Activated CD4-positive, alpha-beta T cell treated with anti-CD3 and anti-CD28 coated beads, Interleukin-2, amount 50 U/mL, for 48 hours (primary cell): ENCODE data around the gene LILRB5.
"Not testable (repeated sequence)": the region's sequence is repeated elsewhere in the genome, so short reads cannot be mapped to it uniquely, and the experiment has no call there.

Experiments used
- DNase-seq, 2 experiments: peaks; one replicate each; pipeline ENCODE4 v3.0.0-alpha.2; 2020

The LILRB5 gene

DNA sequence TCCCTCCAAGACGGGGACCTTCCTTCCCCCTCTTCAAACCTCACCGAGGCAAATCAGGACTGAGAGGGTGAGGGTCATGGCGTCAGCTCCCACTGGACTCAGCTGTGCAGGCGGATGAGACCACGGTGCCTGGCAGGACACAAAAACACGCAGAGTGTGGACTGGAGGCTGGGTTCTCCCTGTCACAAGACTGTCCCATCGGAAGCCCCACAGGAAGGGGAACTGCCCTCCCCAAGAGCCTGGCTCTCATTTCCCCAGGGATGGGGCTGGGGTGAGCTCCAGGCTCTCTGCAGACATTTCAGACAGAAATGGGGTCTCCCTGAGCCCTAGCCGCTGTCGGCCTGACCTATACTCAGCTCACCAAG, at the start of gene LILRB5:
LILRB5 (minus strand) TSS at position 158 of the 365 bp plus-strand sequence; CDS start at position 78, 80 bp downstream.
- DNase-seq = no peak

DNA sequence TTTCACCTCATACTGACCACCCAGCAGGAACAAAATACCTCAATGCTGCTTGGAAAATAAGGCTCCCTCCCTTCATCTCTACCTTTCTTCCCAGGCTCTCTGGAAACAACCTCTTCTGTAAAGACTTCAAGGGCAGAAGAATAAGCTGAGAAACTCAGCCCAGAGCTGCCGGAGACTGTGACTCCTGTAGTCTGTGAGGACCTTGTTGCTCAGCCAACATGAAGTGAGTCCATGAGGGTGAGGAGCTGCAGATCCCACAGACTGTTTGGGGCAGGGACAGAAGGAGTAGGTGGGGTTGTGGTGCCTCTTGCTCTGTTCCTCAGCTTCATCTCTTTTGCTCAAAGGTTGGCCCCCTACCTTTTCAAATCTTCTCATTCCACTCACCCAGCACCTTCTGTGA, 48.1 kb upstream of the LILRB5 start:
- DNase-seq = no peak

DNA sequence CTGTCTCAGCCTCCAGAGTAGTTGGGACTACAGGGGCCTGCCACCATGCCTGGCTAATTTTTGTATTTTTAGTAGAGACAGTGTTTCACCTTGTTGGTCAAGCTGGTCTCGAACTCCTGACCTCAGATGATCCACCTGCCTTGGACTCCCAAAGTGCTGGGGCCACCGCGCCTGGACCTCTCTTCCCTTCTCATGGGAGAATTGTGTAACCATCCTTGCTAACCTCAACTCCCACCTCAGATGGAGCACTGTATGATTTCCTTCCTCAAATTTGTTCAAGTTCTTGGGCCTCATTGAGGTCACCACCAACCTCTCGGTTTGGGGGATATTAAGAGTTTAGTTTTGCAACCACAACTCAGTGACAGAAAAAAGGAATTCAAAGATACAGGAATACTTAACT, 45.2 kb upstream of the LILRB5 start:
- no peak for DNase-seq

DNA sequence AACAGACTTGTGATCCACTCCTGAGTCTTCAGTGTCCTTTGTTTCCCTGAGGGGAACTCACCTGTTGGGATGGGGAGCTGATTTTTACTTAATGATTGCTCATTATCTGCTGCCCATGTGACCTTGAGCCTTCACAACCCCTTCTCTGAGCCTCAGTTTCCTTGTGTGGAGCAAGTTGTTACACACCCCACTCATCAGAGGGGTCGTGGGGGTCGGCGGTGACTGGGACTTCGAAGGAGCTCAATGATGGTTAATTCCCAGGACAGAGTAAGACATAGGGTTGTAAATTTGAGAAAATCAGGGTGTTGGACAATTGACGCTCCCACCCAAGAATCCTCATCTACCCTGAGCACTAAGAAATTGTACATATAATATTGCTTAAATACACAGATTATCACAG, 42.4 kb upstream of the LILRB5 start:
- DNase-seq = no peak

DNA sequence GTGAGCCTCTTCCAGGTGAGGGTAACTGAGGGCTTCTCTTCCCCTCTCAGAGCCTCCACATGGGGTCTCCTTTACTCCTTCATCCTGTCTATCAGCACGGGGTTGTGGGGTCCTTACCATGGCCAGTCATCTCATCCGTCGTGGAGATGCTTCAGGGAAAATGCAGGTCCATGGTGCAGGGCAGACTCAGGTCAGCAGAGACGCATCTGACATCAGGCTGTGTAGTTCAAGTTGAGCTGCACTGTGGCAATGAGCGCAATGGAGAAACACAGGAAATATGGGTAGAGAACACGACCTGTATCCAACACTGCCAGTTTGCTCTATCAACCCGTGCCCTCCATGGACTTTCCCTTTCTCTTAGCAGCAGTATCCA, 42.0 kb upstream of the LILRB5 start:
- no peak for DNase-seq

DNA sequence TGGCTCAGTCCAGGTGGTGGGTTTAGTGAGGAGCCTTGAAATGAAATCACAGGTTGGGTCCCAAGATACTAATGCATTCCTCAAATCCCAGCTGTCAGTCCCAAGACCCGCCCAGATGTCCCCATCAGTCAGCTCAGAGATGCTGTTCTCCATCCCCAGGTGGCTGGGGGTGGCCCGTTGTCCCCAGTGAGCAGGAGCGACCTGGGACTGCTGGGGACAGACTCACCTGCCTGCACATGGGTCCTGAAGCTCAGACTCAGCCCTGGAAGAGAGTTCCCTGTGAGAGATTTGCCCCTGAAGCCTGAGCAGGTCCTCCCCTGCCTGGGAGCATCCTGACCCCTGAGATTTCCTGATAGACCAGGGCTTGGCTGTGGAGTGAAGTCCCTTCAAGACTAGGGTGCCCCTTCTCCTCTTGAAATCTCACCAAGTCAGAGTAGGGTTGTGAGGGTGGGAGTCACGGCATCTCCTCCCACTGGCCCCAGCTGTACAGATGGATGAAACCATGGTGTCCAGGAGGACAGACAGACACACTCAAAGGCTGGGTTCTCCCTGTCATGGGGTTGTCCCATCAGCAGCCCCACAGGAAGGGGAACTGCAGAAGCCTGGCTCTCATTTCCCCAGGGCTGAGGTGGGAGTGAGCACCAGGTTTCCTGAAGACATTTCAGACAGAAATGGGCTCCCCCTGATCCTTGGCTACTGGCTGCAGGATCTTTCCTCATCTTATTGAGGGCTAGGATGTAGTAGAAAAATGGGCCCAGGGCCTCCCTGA, 41.5 kb upstream of the LILRB5 start:
- DNase-seq = no peak

DNA sequence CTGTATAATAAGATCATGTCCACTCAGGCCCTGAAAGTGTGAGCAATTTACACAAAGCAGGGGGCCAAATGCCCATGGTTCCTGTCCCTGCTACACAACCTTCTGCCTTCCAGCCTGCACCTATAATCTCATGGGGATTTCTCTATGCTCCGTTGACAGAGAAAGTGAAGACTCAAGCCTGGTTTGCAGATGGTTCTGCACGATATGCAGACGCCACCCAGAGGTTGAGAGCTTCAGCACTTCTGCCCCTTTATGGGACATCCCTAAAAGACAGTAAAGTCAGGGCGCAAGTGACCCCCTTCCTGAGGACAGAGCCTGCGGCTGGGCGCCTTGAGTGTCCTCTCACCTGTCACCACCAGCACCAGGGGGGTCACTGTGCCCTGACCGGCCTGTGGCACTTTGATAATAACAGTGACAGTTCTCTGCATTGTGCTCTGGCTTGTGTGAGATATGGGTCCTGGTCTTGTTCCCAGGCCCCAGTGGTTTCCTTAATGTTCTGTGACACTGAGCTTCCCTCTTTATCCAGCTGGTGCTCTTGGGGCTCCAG, 40.8 kb upstream of the LILRB5 start:
- no peak for DNase-seq

DNA sequence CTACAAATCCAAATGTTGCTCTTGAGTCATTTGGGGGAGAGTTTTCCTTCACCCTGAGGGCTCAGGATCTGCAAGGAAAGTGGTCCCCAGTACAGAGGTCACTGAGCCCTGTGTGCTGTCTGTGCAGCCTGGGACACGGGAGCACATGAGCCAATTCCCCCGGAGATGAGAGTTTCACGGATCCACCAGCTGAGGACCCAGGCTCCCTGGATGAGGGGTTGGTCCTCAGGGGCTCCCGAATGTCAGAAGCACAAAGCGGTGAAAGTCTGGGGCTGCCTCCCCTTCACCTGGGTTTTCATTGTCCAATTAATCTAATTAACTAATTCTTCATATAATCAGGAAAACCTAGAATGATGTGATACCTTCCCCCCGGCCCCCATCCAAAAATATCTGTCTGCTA, 37.5 kb upstream of the LILRB5 start:
- no peak for DNase-seq

DNA sequence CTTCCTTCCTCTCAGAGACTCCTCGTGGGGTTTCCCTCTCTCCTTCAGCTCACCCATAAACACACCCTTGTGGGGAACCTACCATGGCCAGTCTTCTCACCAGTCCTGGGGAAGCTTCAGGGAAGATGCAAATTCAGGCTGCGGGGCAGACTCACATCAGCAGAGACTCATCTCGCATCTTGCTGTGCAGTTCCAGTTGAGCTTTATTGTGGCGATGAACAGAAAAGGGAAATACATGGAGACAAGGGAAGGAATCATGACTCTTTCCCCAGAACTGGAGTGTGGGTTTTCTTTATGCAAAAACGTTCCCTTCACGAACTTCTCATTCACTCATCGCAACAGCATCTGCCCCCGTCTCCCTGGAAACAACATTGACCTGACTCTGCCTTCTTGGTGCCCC, 32.1 kb upstream of the LILRB5 start:
- not testable (repeated sequence) for DNase-seq

DNA sequence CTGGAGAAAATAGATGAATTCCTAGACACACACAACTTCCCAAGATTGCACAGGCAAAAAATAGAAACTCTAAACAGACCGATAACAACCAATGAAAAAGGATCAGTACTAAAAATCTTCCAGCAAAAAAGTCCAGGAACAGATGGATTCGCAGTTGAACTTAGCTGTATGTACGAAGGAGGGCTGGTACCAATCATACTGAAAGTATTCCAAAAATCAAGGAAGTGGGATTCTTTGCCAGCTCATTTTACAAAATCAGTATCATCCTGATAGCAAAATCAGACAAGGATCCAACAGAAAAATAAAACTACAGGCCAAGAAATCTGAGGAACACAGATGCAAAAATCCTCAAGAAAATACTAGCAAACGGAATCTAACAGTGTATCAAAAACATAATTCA, 30.4 kb upstream of the LILRB5 start:
- DNase-seq = no peak

DNA sequence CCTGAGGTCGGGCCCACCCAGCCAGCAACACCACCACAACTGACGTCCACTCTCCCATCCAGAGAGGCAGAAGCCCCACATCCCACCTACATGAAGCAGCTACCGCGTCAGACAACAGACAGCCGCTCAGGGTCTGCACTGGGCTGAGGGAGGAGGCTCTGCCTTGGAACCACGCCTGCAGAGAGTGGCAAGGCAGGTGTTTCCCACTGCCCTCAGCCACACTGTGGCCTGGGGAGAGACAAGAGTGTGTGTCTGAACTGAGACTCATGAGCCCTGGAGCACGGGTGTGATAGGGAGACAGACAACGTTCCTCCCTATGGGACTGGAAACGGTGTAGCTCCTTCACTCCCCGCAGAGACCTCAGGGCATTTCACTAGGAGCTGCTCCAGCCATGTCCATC, 29.2 kb upstream of the LILRB5 start:
- DNase-seq = not testable (repeated sequence)

DNA sequence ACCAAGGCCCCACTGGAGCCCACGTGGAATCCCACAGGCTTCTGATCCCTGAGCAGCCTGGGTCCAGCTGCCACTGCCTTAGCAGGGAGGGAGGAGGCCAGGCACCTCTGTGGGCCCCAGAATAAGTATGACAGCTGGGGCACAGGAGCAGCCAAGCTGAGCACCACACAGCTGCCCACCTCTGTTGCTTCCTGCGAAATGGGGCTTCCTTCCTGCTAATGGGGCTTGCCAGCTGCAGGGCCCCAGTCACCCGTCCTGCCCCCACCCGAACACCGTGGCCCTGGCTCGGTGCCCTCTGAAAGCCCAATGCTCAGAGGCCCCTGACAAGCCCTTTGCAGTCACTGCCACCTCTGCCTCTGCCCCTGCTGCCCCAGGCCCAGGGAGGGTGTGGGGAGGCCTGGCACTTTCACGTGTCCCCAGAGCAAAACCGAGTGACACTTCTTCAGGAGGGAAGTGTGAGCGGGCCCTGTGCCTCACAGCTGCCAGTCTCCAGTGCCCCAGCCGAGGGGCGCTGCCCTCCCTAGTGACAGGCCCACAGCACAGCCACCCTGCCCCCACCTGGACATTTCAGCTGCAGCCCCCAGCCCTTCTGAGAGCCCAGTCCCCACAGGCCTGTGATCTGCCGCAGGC, 28.5 kb upstream of the LILRB5 start:
- DNase-seq = not testable (repeated sequence)

DNA sequence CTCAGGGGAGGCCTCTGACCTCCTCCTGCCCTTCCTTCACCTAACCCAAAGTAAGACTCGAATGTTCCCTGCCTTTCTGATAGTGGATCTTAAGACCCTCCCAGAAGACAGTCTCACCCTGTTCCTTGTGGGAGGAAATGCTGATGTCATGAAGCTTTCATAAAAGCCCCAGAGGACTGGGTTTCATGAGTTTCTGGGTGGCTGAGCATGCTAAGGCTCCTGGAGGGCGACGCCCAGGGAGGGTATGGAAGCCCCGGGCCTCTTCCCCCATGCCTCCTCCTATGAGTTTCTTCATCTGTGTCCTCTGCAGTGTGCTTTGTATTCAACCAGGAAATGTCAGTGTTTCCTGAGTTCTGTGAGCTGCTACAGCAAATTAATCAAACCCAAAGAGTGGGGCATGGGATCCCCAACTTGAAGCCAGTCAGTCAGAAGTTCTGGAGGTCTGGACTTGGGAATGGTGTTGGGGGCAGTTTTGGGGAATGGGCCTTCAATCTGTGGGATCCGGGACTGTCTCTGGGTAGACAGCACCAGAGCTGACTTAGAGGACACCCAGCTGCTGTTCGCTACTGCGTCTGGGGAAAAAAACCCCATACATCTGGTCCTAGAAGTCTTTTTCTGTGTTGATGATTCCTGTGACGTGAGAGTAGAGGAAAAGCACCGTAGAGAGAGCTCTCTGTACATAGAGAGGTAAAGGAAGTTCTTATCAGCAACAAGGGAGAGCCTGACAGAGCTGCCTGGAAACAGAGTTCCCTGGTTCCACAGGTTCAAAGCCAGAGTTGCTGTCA, 25.8 kb upstream of the LILRB5 start:
- no peak for DNase-seq

DNA sequence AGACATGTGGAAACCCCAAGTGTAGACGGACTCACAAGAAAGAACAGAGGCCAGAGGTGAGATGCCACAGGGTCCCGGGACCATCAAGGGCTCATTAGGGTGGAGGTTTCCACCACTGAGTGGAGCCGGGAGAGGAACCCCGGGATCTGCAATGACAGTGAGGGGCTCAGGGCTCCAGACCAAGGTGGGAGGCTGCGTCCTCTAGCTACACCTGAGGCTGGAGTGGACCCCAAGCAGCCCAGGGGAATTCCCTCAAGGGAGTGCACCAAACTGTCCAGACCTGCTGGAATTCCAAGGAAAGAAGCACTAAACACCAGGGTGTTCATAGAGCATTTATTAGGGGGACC, 24.6 kb upstream of the LILRB5 start:
- not testable (repeated sequence) for DNase-seq

DNA sequence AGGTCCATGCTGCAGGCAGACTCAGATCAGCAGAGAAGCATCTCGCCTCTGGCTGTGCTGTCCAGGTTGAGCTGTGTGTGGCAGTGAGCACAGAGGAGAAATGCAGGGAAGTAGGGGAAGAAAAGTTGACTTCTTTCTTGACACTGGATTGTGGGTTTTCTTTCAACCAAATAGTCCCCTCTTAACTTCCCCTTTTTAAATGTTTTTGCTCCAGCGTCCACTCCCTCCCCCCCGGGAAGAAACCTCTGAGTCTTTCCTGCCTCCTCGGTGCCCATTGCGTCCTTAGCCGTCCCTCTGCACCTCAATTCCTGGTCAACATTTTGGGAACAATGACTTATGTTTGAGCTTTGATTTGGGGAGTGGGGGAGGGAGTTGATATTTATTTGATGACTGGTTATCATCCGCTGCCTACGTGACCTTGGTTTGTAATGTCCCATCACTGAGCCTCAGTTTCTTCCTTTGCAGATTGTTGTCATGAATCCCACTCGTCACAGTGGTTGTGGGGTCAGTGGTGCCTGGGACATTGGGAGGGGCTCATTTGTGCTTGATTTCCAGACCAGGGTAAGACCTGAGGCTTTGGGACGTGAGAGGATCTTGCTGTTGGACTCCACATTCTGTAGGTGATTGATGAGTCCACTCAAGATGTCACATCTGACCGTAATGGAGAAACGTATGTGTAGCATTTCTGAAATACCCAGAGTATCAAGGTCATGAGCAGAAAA, 24.1 kb upstream of the LILRB5 start, which contains the start of gene LILRB2:
LILRB2 (minus strand) TSS at position 104 of the 722 bp plus-strand sequence. CDS start 614 bp downstream, outside the sequence.
- DNase-seq = no peak

DNA sequence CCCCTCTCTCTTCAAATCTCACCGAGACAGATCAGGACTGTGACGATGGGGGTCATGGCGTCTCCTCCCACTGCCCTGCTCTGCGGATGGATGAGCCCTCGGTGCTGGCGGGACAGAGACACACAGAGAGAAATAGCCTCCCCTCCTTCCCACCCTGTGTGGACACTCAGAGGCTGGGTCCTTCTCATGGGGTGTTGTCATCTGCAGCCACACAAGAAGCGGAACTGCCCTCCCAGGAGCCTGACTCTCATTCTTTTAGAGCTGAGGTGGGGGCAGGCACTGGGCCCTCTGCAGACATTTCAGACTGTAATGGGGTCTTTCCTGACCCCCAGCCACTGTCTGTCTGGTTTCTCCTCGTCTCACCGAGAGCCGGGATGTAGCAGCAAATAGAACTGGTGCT, 23.4 kb upstream of the LILRB5 start:
- DNase-seq = not testable (repeated sequence)

DNA sequence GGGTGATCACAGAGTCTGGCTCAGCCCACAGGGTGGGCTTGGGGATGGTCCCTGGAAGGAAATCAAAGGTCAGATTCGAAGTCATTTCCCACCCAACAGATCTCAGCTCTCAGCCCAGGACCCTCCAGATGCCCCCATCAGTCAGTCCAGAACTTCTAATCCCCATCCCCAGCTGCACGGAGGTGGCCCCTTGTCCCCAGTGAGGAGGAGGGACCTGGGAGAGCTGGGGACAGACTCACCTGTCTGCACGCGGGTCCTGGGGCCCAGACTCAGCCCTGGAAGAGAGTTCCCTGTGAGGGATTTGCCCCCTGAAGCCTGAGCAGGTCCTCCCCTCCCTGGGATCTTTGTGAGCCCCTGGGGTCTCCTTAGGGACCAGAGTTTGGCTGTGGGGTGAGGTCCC, 23.0 kb upstream of the LILRB5 start:
- not testable (repeated sequence) for DNase-seq

DNA sequence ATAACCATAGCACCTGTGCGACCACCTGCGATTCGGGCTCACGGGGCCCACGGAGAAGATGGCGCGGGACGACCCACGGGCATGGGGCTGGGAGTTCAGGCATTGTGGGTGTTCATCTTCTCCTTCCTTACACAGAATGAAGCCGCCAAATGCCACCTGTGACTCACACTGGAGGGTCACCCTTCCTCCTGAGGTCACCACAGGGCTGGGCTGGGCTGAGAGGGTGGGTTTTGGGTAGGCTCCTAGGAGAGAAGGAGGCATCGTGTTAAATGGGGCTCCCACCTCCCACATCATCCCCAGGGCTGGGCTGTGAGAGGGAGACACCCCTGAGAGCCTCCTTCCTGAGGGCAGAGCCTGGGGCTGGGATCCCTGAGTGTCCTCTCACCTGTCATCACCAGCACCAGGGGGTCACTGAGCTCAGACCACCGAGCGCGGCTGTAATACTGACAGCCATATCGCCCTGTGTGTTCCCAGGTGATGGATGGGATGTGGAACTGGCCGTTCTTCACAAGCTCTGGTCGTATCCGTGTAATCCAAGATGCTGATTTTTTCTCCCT, 22.4 kb upstream of the LILRB5 start:
- no peak for DNase-seq

DNA sequence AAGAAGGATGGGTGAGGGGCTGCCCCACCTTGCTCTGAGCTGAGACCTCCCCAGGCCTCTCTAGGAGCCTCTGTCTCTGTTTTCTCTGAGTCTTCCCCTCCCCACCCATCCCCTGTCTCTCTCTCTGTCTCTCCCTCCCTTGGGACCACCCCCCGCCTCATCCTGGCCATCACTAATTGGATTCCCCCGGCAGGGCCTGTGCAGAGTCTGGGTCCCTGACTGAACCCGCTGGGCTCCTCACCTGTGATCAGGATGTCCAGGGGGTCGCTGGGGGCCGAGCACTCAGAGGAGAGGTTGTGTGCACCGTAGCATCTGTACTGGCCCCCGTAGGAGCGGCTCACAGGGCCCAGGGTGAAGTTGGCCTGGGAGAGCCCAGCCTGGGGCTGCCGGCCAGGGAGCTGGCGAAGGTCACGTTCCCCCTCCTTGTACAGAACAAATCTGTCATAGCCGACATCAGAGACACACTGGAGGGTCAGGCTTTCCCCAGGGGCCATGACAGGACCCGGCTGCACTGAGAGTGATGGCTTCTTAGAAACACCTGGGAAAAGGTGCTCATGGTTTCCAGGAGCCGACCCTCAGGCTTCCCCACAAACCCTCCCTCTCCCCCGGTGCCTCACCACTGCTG, 21.6 kb upstream of the LILRB5 start:
- DNase-seq = not testable (repeated sequence)

DNA sequence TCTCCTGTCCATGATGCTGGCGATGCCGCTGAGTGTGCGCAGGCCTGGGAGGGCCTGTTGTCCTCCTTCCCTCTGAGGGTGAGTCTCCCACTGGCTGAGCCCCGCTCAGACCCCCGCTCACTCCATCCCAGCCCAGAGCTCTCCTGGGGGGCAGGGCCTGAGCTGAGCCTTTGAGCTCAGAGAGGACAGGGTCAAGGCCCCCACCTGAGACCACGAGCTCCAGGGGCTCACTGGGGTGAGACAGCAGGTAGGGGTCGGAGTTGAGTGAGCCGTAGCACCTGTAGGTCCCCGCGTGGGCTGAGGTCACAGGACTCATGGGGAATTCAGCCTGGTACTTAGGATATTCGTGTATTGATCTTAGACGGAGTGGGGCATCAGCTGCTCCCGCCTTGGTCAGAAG, 21.0 kb upstream of the LILRB5 start:
- DNase-seq = not testable (repeated sequence)

DNA sequence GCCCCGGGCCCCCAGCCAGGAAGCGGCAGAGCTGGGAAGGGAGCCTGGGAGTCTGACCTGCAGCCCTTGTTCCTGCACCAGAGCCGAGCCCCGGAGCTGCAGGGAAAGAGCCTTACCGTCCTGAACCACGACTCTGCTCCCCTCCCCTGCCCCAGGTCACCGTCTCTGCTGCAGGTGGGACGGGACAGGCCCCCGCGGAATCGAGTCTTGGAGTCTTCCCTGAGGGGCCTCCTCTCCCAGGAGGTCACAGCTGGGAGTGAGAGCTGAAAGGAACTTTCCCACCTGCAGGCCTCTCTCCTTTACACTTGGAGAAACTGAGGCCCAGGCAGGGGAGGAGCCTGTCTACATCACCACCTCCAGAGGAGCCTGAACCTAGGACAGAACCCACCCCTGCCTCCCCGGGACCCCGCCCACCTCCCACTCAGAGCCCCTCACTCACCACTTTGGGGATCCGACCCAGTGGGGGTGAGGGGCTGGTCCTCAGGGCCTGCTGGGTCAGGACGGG, 20.1 kb upstream of the LILRB5 start:
- DNase-seq = not testable (repeated sequence)

DNA sequence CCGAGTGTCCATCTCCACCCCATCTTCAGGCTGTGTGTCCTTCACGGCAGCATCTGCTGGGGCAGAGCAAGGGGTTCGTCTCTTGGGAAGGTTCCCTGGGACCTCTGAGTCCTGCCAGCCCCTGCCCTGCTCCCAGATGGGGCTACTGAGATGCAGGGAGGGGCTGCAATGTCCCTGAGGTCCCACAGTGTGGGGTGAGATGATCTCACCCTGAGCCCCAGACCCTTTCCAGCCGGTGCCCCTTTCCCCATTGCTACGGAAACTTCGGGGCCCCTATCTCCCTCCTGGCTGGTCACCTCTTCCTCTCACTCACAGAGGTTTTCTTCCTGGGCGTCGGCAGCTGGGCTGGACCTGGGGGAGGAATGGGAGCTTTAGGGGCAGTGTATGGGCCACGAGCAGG, 18.9 kb upstream of the LILRB5 start:
- DNase-seq = no peak
